HCT116 (cell line): ENCODE data around the gene OR2G3. TPM values are rescaled to one million over a fixed set of nuclear protein-coding genes. Genes with fewer than 3 reads are reported as not detected.

Experiments
- ATAC-seq: fragments of 200-7000 bp; cut with Tn5 transposase; 2 replicates; pipeline ENCODE4 v1.9.1; 2020; ENCODE audit warnings: mild to moderate bottlenecking, moderate library complexity
- BruUV-seq: library from RNA; stranded (reverse); fragments of 400-500 nt; replicated peaks from 2 replicates; lab custom pipeline; 2021; lab: Mats Ljungman, UMichigan
- CTCF ChIA-PET: fragments of 300-600 bp; sonication (Branson Sonifier 250); formaldehyde crosslinking; loops from one replicate; lab custom pipeline; 2021; ENCODE audit warnings: antibody characterized with exemption; lab: Charles Lee
- POLR2A ChIA-PET: fragments of 300-600, 350-600 bp; sonication (Branson Sonifier 250); formaldehyde crosslinking; loops from one replicate; lab custom pipeline; 2021; ENCODE audit warnings: antibody characterized with exemption; lab: Charles Lee
- RAD21 ChIA-PET, 2 experiments: fragments of 300-600 bp; sonication (Branson Sonifier 250); formaldehyde crosslinking; loops; one replicate each; lab custom pipeline; 2023; ENCODE audit warnings: low total read pairs in 2 of 2; ENCODE audit not compliant: uncharacterized antibody in 2 of 2, unreplicated experiment in 2 of 2, low non-redundant PET in 1 of 2; lab: Charles Lee
- DNase-seq: peaks from one replicate; pipeline ENCODE4 v3.0.0-alpha.2; 2010; ENCODE audit warnings: low read depth, low spot score
- H2AFZ ChIP-seq: fragments of 200-600 bp; shearing (Covaris generic), sonication (generic); 2 replicates; pipeline ENCODE4 v1.6.1; 2017; ENCODE audit warnings: low read depth, mixed run types, mixed read lengths, antibody characterized with exemption, low read length; ENCODE audit not compliant: poor library complexity, severe bottlenecking
- H3K27ac ChIP-seq: 2 replicates; pipeline ENCODE4 v1.5.1; 2012; ENCODE audit warnings: low read depth, low read length
- H3K27me3 ChIP-seq: fragments of 200-600 bp; sonication (generic); 2 replicates; pipeline ENCODE4 v1.6.1; 2016; ENCODE audit warnings: mixed run types, low read length, mixed read lengths; ENCODE audit not compliant: insufficient read depth
- H3K36me3 ChIP-seq, 2 experiments: fragments of 200-500 bp in 1 of 2; fragments of 200-600 bp in 1 of 2; sonication (Bioruptor generic) in 1 of 2; sonication (generic) in 1 of 2; 2 replicates each; pipeline versions ENCODE4 v1.5.1 to v1.6.1; 2014 to 2016; ENCODE audit warnings: low read length in 2 of 2, inconsistent platforms in 1 of 2, mixed read lengths in 1 of 2, mixed run types in 1 of 2; ENCODE audit not compliant: insufficient read depth in 2 of 2, control insufficient read depth in 1 of 2
- H3K4me1 ChIP-seq, 2 experiments: fragments of 200-600 bp in 1 of 2; sonication (generic) in 1 of 2; 2 replicates each; pipeline versions ENCODE4 v1.5.1 to v1.6.1; 2012 to 2017; ENCODE audit warnings: low read length in 2 of 2, inconsistent platforms in 1 of 2, mild to moderate bottlenecking in 1 of 2, mixed read lengths in 1 of 2, mixed run types in 1 of 2, moderate library complexity in 1 of 2; ENCODE audit not compliant: insufficient read depth in 2 of 2, control insufficient read depth in 1 of 2
- H3K4me2 ChIP-seq: fragments of 200-600 bp; sonication (generic); 2 replicates; pipeline ENCODE4 v1.6.1; 2017; ENCODE audit warnings: mixed run types, low read length, mixed read lengths
- H3K4me3 ChIP-seq, 2 experiments: fragments of 200-600 bp in 1 of 2; sonication (generic) in 1 of 2; replicated peaks in 1 of 2; 2 replicates each; pipeline ENCODE4 v1.5.1; 2011 to 2016; ENCODE audit warnings: low read length in 2 of 2, control low read depth in 1 of 2, low read depth in 1 of 2, mild to moderate bottlenecking in 1 of 2, mixed read lengths in 1 of 2, mixed run types in 1 of 2
- H3K79me2 ChIP-seq: fragments of 200-600 bp; sonication (generic); 2 replicates; pipeline ENCODE4 v1.6.1; 2017; ENCODE audit warnings: mild to moderate bottlenecking, mixed run types, low read length, moderate library complexity, mixed read lengths; ENCODE audit not compliant: insufficient read depth
- H3K9ac ChIP-seq: fragments of 200-600 bp; sonication (generic); 2 replicates; pipeline ENCODE4 v1.6.1; 2016; ENCODE audit warnings: low read length, mixed read lengths
- H3K9me2 ChIP-seq: fragments of 200-600 bp; sonication (generic), shearing (Covaris generic); 2 replicates; pipeline ENCODE4 v1.6.1; 2017; ENCODE audit warnings: mixed run types, mild to moderate bottlenecking, moderate library complexity; ENCODE audit not compliant: insufficient read depth
- H3K9me3 ChIP-seq, 2 experiments: fragments of 200-500 bp in 1 of 2; fragments of 200-600 bp in 1 of 2; sonication (Bioruptor generic) in 1 of 2; sonication (generic) in 1 of 2; 2 replicates each; pipeline ENCODE4 v1.6.1; 2014 to 2017; ENCODE audit warnings: low read length in 2 of 2, mixed read lengths in 2 of 2, inconsistent platforms in 1 of 2, low read depth in 1 of 2, mild to moderate bottlenecking in 1 of 2, mixed run types in 1 of 2, moderate library complexity in 1 of 2; ENCODE audit not compliant: control insufficient read depth in 1 of 2, insufficient read depth in 1 of 2
- H4K20me1 ChIP-seq: fragments of 200-600 bp; sonication (generic), shearing (Covaris generic); 2 replicates; pipeline ENCODE4 v1.6.1; 2017; ENCODE audit warnings: mixed run types, mild to moderate bottlenecking, moderate library complexity; ENCODE audit not compliant: insufficient read depth
- CBX3 ChIP-seq: IDR thresholded peaks from 2 replicates; pipeline ENCODE4 v1.6.1; 2012; ENCODE audit warnings: low read depth
- CTCF ChIP-seq, 3 experiments: fragments of 200-600 bp in 1 of 3; sonication (generic) in 1 of 3; IDR thresholded peaks in 2 of 3; conservative IDR thresholded peaks in 1 of 3; 2 replicates each; pipeline ENCODE4 v1.5.1; 2012 to 2017; ENCODE audit warnings: low read depth in 2 of 3, low read length in 2 of 3, antibody characterized with exemption in 1 of 3, borderline replicate concordance in 1 of 3, control low read depth in 1 of 3, mild to moderate bottlenecking in 1 of 3, mixed read lengths in 1 of 3, mixed run types in 1 of 3, moderate library complexity in 1 of 3; ENCODE audit not compliant: insufficient read depth in 1 of 3
- ELF1 ChIP-seq: IDR thresholded peaks from 2 replicates; pipeline ENCODE4 v1.6.1; 2012; ENCODE audit warnings: low read depth, borderline replicate concordance
- EZH2 ChIP-seq: fragments of 200-600 bp; sonication (generic); IDR thresholded peaks from 2 replicates; pipeline ENCODE4 v1.6.1; 2017; ENCODE audit warnings: antibody characterized with exemption, mixed run types
- EZH2phosphoT487 ChIP-seq: fragments of 200-600 bp; IDR thresholded peaks from 2 replicates; pipeline ENCODE4 v1.6.1; 2018; ENCODE audit warnings: antibody characterized with exemption, borderline replicate concordance
- MAX ChIP-seq: IDR thresholded peaks from 2 replicates; pipeline ENCODE4 v1.6.1; 2012
- POLR2A ChIP-seq: IDR thresholded peaks from 2 replicates; pipeline ENCODE4 v1.7.0; 2011; ENCODE audit warnings: borderline replicate concordance; ENCODE audit not compliant: insufficient read depth, insufficient read length; ENCODE audit errors: extremely low read depth
- RAD21 ChIP-seq: IDR thresholded peaks from 2 replicates; pipeline ENCODE4 v1.6.1; 2012; ENCODE audit warnings: low read depth, mild to moderate bottlenecking
- SIN3A ChIP-seq: IDR thresholded peaks from 2 replicates; pipeline ENCODE4 v1.6.1; 2012; ENCODE audit warnings: low read depth
- ZBTB33 ChIP-seq: IDR thresholded peaks from 2 replicates; pipeline ENCODE4 v1.6.1; 2011; ENCODE audit warnings: mild to moderate bottlenecking, low read length, moderate library complexity; ENCODE audit not compliant: insufficient replicate concordance; ENCODE audit errors: extremely low read depth
- ZNF274 ChIP-seq: fragments of 200-500 bp; sonication (Bioruptor generic); IDR thresholded peaks from 2 replicates; pipeline ENCODE4 v1.6.1; 2014; ENCODE audit warnings: mild to moderate bottlenecking, low read depth, low read length, inconsistent platforms
- intact Hi-C: fragments of 100-400 bp; cut with micrococcal nuclease; formaldehyde crosslinking; loops from 2 replicates; pipeline ENCODE4 v1.10.0; 2022
- total RNA-seq: library from RNA; stranded (reverse); gene quantifications from one replicate; pipeline ENCODE4 v1.2.1, GENCODE V29; 2021; ENCODE audit not compliant: unreplicated experiment

OR2G3 gene
- total RNA-seq, 1 experiment from 2014 or later: not detected

GRCh38 chr1:247647864-247648263 lies 42.5 kb downstream of the OR2G3 start:
- no peak overlapping the region for H3K27ac ChIP-seq
- TF ChIP-seq MAX: no peak
- no peak for TF ChIP-seq ELF1
- TF ChIP-seq CBX3: no peak
- no peak for TF ChIP-seq SIN3A
- no peak for TF ChIP-seq RAD21
- no peak for TF ChIP-seq ZBTB33
- TF ChIP-seq POLR2A: no peak
- TF ChIP-seq ZNF274: no peak

GRCh38 chr1:247653040-247653439 lies 47.7 kb downstream of the OR2G3 start:
- Histone ChIP-seq H3K4me3 (no peak overlapping the region), H3K9me2 (no peaks in the 10 kb centered on the region), H3K4me1 (no peaks in the 10 kb centered on the region), H3K27me3 (no peaks in the 10 kb centered on the region), H2AFZ (no peak overlapping the region), H3K27ac (no peak overlapping the region), H3K9me3 (no peaks in the 10 kb centered on the region), H3K4me2 (no peak overlapping the region), H3K9ac (no peak overlapping the region), H3K79me2 (no peaks in the 10 kb centered on the region), H4K20me1 (no peaks in the 10 kb centered on the region), H3K36me3 (no peaks in the 10 kb centered on the region)
- TF ChIP-seq ELF1 (no peak), RAD21 (no peak), CTCF (IDR thresholded peaks at IDR 0.05 in 2 of 3, conservative IDR thresholded peaks at IDR 0.05 in 1 of 3; ENCODE audit: borderline replicate concordance in 1 of 3, insufficient read depth in 1 of 3, low read depth in 2 of 3, low read length in 2 of 3) (no peak), EZH2 (no peak), EZH2phosphoT487 (no peak), ZNF274 (no peak)
- POLR2A ChIA-PET: no interaction called here
- DNase-seq (no peak), ATAC-seq (no peak)
- no TSS peak for BruUV-seq
- CTCF ChIA-PET: no interaction called here
- RAD21 ChIA-PET: no interaction called here
- intact Hi-C loops: no loop called here

More at GRCh38 chr1:247647864-247648263, 42.5 kb downstream of the OR2G3 start:
- no peaks in the 10 kb centered on the region for H3K4me1 ChIP-seq
- intact Hi-C loops: no loop called here
- H3K9me3 ChIP-seq: no peaks in the 10 kb centered on the region
- ChIA-PET CTCF (no interaction called here), POLR2A (no interaction called here), RAD21 (no interaction called here)
- H3K27me3 ChIP-seq: no peaks in the 10 kb centered on the region
- H4K20me1 ChIP-seq: no peaks in the 10 kb centered on the region
- no peaks in the 10 kb centered on the region for H3K9me2 ChIP-seq
- no peaks in the 10 kb centered on the region for H3K36me3 ChIP-seq
- DNase-seq (no peak), ATAC-seq (no peak)
- H3K4me3 ChIP-seq: no peak overlapping the region
- no TSS peak for BruUV-seq
- no peak overlapping the region for H3K9ac ChIP-seq
- no peak overlapping the region for H3K4me2 ChIP-seq
- no peaks in the 10 kb centered on the region for H3K79me2 ChIP-seq
- no peak overlapping the region for H2AFZ ChIP-seq
